Stimulated activated CD4-positive, alpha-beta T cell treated with anti-CD3 and anti-CD28 coated beads, Interleukin-1b, Interleukin-23, amount 100 ng/mL, for 4 hours (primary cell): ENCODE results near the gene C2orf72.
"Not testable (repeated sequence)": the region's sequence is repeated elsewhere in the genome, so short reads cannot be mapped to it uniquely, and the experiment has no call there.

Experiments
- DNase-seq, 2 donors: peaks; one replicate each; pipeline ENCODE4 v3.0.0-alpha.2; 2020; ENCODE audit warnings: low read depth in 2 of 2

Gene C2orf72

GRCh38 chr2:231037202-231037730 is at the start of gene C2orf72:
C2orf72 (plus strand) TSS chr2:231037523; CDS start chr2:231037566, 43 bp downstream.
- DNase-seq, result no peak

- DNase-seq, result no peak
Measured at GRCh38 chr2:230989731-230990130, 47.6 kb upstream of the C2orf72 start.

GRCh38 chr2:230990131-230990898 is 47.0 kb upstream of the C2orf72 start:
- no peak for DNase-seq

- DNase-seq, result no peak
Measured at GRCh38 chr2:230990899-230991150, 46.5 kb upstream of the C2orf72 start.

- no peak for DNase-seq
Measured at GRCh38 chr2:230991598-230991997, 45.7 kb upstream of the C2orf72 start.

GRCh38 chr2:230995821-230996220 is 41.5 kb upstream of the C2orf72 start, which contains the start of gene SPATA3:
SPATA3 (plus strand) TSS chr2:230996121; CDS start chr2:230996234, 113 bp downstream.
- no peak for DNase-seq

- no peak for DNase-seq
Measured at GRCh38 chr2:230996661-230997060, 40.7 kb upstream of the C2orf72 start.

GRCh38 chr2:230998882-230999281 is 38.4 kb upstream of the C2orf72 start:
- DNase-seq, result no peak

GRCh38 chr2:230999477-230999876 is 37.8 kb upstream of the C2orf72 start:
- no peak for DNase-seq

GRCh38 chr2:231000211-231000904 is 37.0 kb upstream of the C2orf72 start:
- DNase-seq, result no peak

GRCh38 chr2:231001036-231001435 is 36.3 kb upstream of the C2orf72 start:
- no peak for DNase-seq

- no peak for DNase-seq
Measured at GRCh38 chr2:231001921-231002320, 35.4 kb upstream of the C2orf72 start.

GRCh38 chr2:231002641-231003040 is 34.7 kb upstream of the C2orf72 start:
- no peak for DNase-seq

GRCh38 chr2:231003186-231003585 is 34.1 kb upstream of the C2orf72 start:
- DNase-seq, result no peak

- DNase-seq, result not testable (repeated sequence)
Measured at GRCh38 chr2:231004930-231005329, 32.4 kb upstream of the C2orf72 start.

GRCh38 chr2:231007286-231008098 is 29.8 kb upstream of the C2orf72 start:
- no peak for DNase-seq

GRCh38 chr2:231008131-231008530 is 29.2 kb upstream of the C2orf72 start:
- no peak for DNase-seq

GRCh38 chr2:231009236-231009919 is 27.9 kb upstream of the C2orf72 start:
- no peak for DNase-seq

- no peak for DNase-seq
Measured at GRCh38 chr2:231010201-231010730, 27.1 kb upstream of the C2orf72 start.

GRCh38 chr2:231011526-231011925 is 25.8 kb upstream of the C2orf72 start:
- no peak for DNase-seq

- DNase-seq, result no peak
Measured at GRCh38 chr2:231012463-231012862, 24.9 kb upstream of the C2orf72 start.
